Fibroblast of skin of abdomen (primary cell): ENCODE measurements around the gene NTRK2.
"Not testable (repeated sequence)": the region's sequence is repeated elsewhere in the genome, so short reads cannot be mapped to it uniquely, and the experiment has no call there.

Experiments used
- DNase-seq: peaks from one replicate; pipeline ENCODE4 v3.0.0-alpha.2; 2013

The NTRK2 gene

DNA sequence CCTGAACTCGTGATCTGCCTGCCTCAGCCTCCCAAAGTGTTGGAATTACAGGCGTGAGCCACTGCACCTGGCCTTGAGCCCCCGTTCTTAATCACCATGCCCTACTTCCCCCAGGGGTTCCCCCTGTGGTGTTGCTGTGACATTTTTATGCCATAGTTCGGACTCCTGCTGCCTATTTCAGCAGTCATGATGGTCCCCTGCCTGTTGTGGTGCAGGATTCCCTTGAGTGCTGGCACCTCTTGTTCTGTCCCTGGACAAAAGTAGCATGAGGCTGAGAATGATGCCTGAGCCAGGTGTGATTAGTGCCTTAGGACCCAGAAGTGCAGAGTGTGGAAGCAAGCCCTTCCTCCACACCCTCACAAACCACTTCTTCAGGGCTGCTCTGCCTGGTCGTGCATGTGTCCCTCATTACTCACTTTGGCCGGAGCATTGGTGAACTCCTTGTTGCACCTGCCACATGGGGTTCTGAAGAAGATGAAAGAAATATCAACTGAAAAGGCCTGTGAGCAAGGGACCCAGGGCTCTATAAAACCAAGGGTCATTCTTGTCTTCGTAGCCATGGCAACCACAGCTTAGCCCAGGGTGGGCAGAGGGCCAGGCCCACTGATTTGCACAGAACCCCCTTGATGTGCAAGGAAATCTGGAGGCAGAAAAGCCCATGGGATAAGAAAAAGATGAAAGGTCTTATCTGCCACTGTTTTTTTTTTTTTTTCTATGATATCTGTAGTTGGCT, 228.0 kb downstream of the NTRK2 start:
- no peak for DNase-seq

- no peak for DNase-seq
Measured at GRCh38 chr9:84898188-84898587, 228.7 kb downstream of the NTRK2 start.

GRCh38 chr9:84898618-84899017, 229.1 kb downstream of the NTRK2 start:
- not testable (repeated sequence) for DNase-seq

- no peak for DNase-seq
Measured at GRCh38 chr9:84899326-84899725, 229.8 kb downstream of the NTRK2 start.

GRCh38 chr9:84900421-84900820, 230.9 kb downstream of the NTRK2 start:
- DNase-seq, result no peak

DNA sequence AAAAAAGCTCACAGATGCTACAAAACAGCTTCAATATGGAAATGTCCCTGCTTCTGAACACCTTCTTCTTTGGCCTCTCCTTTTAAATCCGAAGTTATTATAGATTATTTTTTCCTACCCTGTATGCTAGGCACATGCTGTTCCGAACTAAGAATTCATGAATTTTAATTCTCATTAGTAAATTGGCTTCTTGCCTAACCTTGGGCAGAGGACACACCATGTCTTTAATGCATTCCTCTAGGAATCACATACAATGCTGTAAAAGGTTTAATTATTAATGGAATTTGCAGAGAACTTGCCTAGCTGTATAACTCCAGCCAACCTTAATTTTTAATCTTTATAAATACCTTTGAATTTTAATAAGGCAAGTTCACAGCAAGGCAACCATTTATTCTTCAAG, 234.4 kb downstream of the NTRK2 start:
- DNase-seq, result no peak

GRCh38 chr9:84916769-84917168, 247.2 kb downstream of the NTRK2 start:
- no peak for DNase-seq

DNA sequence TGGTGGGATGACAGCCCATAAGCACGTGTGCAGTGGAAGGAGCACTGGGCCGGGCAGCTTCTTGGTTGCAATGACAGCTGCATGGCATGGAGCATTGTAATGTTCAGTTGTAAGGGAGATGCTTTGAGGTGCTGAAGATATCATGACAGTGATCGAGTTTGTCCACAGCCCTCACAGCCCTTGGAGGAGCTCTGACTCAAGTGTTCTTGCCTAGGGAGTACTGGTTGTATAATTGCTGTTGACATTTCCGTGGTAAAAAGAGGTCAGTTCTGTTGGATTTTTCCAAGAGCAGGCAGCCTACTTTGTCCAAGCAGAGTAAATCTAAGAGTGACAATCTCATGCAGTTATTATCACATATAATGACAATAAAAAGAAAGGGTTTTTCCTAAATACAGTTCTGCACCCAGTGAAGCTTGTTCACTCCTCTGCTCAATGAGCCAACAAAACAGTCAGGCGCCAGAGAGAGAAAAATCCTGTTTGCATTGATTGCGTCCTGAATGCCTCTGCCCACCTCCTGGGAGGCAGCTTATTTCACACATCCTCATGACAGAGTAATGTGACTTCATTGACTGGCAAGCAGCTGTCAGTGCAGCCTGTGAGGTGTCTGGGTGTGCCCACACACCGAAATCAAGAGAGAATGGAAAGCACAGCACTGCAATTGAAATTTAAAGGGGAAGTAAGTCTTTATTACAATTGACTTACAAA, 248.0 kb downstream of the NTRK2 start:
- no peak for DNase-seq

DNA sequence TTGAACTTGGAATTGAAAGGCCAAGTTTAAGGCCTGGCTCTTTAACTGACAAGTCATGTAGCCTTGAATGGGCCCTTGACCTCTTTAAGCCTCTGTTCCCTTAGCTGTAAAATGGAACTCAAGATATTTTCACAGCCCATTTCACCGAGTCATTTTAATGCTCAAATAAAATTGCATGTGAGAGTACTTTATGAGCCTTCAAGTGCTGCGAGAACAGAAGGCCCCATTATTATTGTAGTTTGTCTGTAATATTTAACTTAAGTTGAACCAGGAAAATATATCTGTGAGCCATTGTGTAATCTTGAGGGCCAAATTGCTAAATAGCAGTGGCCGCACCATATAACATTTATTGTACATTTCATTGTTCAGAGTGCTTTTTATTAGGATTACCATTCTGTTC, 249.9 kb downstream of the NTRK2 start:
- DNase-seq, result no peak

DNA sequence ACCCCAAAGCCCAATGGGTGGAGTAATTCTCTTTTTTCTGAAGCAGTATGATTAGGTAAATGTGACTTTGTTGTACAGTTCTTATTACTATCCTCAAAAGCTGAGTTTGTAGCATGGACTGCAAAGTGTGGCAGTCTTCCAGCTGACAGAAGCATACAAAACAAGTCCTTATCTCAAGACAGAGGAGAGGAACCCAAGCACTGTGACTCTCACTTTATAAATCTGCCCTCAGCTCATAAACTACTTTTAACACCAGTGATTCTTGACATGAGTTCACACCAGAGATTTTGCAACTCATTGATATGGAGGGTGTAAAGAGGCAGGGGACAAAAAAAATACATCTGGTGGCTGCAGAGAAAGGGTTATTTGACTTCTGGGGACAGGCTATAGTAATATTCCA, 251.6 kb downstream of the NTRK2 start:
- no peak for DNase-seq

DNA sequence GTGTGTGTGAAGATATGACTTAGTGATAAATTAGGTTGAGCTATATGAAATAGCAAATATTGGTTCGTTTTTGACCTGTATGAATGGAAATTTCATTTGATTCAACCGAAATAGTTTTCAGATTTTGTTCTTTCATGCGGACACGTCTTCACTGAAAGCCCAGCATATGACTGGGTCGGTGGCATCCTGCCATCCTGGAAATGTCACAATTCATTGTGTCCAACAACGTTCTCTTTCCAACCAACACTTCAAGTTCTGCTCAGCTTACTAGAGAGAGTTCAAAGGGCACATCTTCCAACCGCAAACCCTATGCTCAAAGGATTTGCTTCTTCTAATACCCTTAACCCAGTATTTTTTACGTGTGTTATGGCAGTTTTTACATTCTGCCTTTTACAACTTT, 252.5 kb downstream of the NTRK2 start:
- DNase-seq, result no peak

DNA sequence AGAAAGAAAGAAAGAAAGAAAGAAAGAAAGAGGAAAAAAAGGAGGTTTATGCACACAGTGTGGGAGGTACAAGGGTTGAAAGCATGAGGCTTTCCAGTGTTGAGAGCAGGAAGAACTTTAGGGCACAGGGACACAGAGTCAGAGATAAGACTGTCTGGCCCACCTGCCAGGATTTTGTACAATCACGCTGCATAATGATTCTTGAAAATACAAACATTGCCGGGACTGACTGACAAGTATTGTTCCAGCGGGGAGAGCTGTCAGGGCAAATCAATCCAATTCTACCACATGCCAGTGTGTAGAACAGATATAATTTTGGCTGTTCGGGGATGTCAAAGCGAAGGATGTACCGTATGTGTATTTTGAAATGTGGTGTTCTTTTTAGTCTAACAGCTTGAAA, 254.7 kb downstream of the NTRK2 start:
- DNase-seq, result no peak

DNA sequence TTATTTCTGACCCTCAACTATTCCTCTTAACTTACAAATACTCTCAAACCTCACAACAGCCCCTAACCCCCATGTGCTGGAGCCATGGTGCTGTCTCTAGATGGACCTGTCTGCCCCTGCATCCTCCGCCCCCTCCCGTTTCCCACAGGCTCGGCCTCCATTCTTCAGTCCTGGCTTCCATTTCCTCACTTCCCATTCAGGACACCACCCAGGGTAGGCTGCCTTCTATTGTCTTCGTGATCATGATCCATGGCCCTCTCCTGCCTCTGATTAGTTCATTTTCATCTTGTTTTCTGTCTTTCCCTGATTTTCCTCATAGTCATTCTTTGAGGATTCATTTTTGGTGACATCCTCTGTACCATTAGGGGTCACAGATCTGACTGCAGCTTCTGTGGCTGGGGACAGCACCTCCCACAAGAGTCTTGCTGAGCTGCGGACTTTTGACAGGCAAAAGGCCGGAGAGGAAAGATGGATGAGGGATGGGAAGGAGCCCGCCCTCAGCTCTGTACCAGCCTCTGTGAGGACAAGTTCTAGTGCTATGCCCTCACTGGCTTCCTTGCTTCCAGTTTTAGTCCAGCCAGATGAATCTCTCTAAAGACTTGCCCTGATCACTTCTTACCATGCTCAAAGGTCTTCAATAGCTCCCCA, 255.8 kb downstream of the NTRK2 start:
- DNase-seq, result no peak

- no peak for DNase-seq
Measured at GRCh38 chr9:84926793-84927192, 257.3 kb downstream of the NTRK2 start.

GRCh38 chr9:84928419-84928818, 258.9 kb downstream of the NTRK2 start:
- DNase-seq, result no peak

DNA sequence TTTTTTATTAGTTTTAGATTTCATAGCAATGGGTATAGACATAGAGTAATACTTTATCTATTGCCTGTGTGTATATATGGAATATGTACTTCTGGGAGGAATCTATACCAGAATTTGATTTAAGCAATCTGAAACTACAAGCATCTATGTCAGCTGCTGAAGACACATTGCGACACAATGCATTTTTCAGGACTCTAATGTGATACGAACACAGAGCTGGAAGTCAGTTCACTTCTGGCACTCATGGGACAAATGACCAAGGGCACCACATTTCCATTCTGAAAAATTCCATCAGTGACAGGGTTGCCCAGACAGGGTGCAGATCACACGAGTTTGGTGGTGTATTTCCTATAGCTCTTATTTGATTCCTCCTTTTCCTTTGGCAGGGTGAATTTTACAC, 259.5 kb downstream of the NTRK2 start:
- DNase-seq, result no peak

- no peak for DNase-seq
Measured at GRCh38 chr9:84932915-84933527, 263.5 kb downstream of the NTRK2 start.

DNA sequence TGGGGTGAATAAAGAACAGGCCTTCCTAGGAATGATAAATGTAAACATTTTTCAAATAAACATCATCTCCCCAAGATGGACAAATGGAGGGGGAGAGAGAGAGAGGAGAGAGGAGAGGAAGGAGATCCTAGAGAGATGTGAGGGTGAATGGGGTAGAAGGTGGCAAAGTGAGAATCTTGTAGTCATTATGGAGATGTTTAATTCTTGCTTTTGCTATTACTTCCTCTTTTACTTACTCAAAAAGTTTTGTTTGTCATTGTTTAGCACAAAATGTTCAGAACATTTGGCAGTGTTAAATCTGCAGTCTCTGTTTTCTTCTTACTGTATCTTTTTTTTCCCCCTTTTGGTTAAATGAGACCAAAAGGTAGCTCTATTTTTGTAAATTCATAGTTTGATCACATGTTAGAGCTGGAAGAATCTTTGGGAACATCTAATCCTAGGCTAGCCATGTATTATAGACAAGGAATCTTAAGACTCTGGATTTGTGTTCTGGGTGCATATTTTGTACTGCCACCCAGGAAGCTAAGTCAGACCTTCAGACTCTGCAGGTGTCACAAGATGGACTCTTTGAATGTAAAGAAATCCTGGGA, 266.1 kb downstream of the NTRK2 start:
- no peak for DNase-seq

DNA sequence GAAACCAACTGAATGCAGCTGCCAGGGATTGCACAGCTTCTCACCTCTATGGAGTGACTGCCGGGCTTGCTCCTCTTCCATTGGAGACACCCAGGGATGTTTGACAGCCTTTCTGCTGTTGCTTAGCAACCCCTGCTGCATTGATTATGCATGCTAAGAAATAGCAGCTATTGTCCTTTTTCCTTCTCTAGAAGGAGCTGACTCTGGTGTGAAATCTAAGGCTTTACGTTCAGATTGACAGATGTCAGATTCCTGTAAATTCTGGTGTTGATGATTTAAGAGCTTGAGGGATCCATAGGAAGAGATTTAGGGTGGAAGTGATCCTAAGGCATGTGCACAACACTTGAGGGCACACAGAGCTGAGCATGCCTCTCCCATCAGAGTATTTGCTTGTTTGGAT, 267.7 kb downstream of the NTRK2 start:
- DNase-seq, result no peak

DNA sequence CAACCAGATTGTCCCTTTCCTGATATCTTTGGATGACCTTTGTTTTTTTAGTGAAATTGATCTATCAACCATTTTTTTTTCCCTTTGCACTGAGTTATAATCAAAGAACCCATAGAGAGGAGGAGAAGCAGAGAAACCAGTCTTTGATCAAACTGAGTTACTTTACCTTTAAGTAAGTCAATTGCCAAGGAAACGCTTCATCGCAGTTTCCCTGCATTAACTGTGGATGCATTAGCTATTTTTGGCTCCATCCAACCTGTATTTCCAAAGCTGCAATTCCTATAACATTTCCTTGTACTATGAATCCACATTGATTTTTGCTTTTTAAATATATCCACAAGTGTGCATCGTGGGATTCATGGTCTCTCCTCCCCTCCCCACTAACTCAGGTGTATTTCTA, 268.1 kb downstream of the NTRK2 start:
- no peak for DNase-seq

GRCh38 chr9:84939774-84940173, 270.2 kb downstream of the NTRK2 start:
- DNase-seq, result no peak

DNA sequence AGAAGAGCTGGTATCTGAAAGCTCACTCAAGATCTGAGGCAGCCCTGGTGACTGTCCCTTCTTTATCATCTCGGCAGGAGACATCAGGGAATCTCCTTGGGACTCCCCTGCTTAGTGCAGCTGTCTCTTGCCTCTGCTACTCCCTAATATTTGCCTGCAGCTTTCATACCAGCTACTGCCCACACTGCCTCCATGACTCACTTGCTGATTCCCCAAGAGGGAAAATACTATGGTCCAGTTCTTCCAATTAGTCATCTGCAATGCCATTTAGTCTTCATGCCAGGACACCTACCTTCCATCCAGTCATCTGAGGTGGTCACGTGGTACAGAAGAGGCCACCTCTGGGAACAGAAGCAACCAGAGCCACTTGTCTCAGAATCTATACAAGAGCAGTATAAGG, 270.8 kb downstream of the NTRK2 start:
- no peak for DNase-seq

DNA sequence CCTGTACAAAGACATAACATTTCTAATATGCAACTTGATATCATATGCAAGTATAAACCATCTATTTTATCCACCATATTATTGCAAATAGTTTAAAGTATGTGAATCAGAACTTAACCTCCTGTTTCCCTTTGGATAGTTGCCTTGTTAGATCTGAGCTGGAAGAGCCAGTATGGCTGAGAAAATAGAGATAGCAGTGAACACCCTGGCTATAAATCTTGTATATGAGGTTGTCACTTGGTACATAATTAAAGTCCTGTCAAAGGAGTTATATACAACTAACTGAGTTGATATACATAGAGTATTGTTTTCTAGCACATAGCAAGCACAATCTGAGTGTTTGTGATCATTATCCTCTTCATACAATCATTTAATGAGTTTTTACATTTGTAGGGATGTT, 272.3 kb downstream of the NTRK2 start:
- DNase-seq, result no peak
